Esophagus muscularis mucosa (tissue), 4 donors: ENCODE measurements around the gene MEMO1. TPM values are rescaled to one million over a fixed set of nuclear protein-coding genes. Genes with fewer than 3 reads are reported as not detected.

ENCODE experiments used
- DNase-seq: peaks from one replicate; pipeline ENCODE4 v3.0.0-alpha.2; 2017; ENCODE audit errors: extremely low spot score
- H3K27ac ChIP-seq, 4 donors: fragments of 200-600 bp; sonication (generic); replicated peaks in 1 of 4; 1 replicate in 3 of 4; 2 replicates in 1 of 4; pipeline ENCODE4 v1.5.1; 2016 to 2019; ENCODE audit warnings: mild to moderate bottlenecking in 1 of 4
- H3K27me3 ChIP-seq, 4 donors: fragments of 200-600 bp; sonication (generic); one replicate each; pipeline versions ENCODE4 v1.5.1 to v1.6.0; 2016 to 2019
- H3K36me3 ChIP-seq, 4 donors: fragments of 200-600 bp; sonication (generic); one replicate each; pipeline ENCODE4 v1.5.1; 2016 to 2019
- H3K4me1 ChIP-seq, 4 donors: fragments of 200-600 bp; sonication (generic); one replicate each; pipeline ENCODE4 v1.5.1; 2016 to 2019
- H3K4me3 ChIP-seq, 4 donors: fragments of 200-600 bp; sonication (generic); 1 replicate in 2 of 4; 2 replicates in 2 of 4; pipeline ENCODE4 v1.5.1; 2016 to 2019; ENCODE audit warnings: mild to moderate bottlenecking in 4 of 4, moderate library complexity in 1 of 4
- H3K9me3 ChIP-seq, 4 donors: fragments of 200-600 bp; sonication (generic); 1 replicate in 3 of 4; 2 replicates in 1 of 4; pipeline ENCODE4 v1.5.1; 2016 to 2019
- EP300 ChIP-seq: sonication (generic); formaldehyde crosslinking; IDR thresholded peaks from one replicate; pipeline ENCODE4 v1.6.1; 2017; ENCODE audit warnings: antibody characterized with exemption
- POLR2A ChIP-seq: fragments of 450-650 bp; IDR thresholded peaks from one replicate; pipeline ENCODE4 v1.6.1; 2017; ENCODE audit warnings: antibody characterized with exemption, moderate library complexity, mild to moderate bottlenecking, low read depth
- POLR2AphosphoS5 ChIP-seq, 2 donors: sonication (generic); formaldehyde crosslinking; IDR thresholded peaks; one replicate each; pipeline ENCODE4 v1.6.1; 2017; ENCODE audit warnings: antibody characterized with exemption in 2 of 2
- WGBS: methylation state at CpG from one replicate; pipeline ENCODE4 v1.1.5; 2018; 5-methylcytosine and 5-hydroxymethylcytosine counted together
- intact Hi-C: fragments of 100-400 bp; cut with DNase I; formaldehyde crosslinking; loops from one replicate; pipeline ENCODE4 v1.15.1; 2023
- total RNA-seq, 4 donors: library from RNA; depleted of rRNA; stranded (reverse); fragments of >200 nt; gene quantifications; one replicate each; pipeline versions ENCODE4 v1.1.0 to v1.2.1, GENCODE V29; 2016
- TF ChIP-seq, protein P1 (sequence below), 3 experiments: fragments of 200-600 bp in 2 of 3; fragments of 450-650 bp in 1 of 3; sonication (generic) in 2 of 3; IDR thresholded peaks; one replicate each; pipeline ENCODE4 v1.5.1; 2017 to 2019; ENCODE audit warnings: antibody characterized with exemption in 3 of 3, mild to moderate bottlenecking in 2 of 3, moderate library complexity in 1 of 3

MEMO1 gene
- total RNA-seq, 4 donors from 2014 or later = 25.0 to 40.7 (median 33.2) TPM

DNA sequence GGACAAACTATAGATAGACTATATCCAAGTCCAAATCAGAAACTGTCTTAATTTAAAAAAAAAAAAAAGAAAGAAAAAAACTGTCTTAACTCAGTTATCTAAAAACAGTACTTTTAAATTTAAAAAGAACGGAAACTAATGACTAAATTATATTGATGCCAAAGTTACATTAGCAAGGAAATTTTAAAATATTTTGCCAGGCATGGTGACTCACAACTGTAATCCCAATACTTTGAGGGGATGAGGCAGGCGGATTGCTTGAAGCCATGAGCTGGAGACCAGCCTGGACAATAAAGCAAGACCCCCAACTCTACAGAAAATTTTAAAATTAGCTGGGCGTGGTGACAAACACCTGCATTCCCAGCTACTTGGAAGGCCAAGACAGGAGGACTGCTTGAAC, 30.9 kb downstream of the MEMO1 start:
- no peaks in the 10 kb centered on the region for H3K36me3 ChIP-seq
- WGBS = 78% methylated on average over 3 of the region's 3 CpGs
- no peak for DNase-seq
- intact Hi-C loops = no loop called here
- H3K4me1 ChIP-seq = peaks cover 3 to 15% (median 13%) of the 10 kb centered on the region in 4 donors
- H3K27ac ChIP-seq = no peak overlapping the region
- H3K4me3 ChIP-seq = no peak overlapping the region
- TF ChIP-seq POLR2AphosphoS5 (IDR thresholded peaks at IDR 0.05) = no peak
- TF ChIP-seq EP300 = no peak
- TF ChIP-seq, protein P1, sequence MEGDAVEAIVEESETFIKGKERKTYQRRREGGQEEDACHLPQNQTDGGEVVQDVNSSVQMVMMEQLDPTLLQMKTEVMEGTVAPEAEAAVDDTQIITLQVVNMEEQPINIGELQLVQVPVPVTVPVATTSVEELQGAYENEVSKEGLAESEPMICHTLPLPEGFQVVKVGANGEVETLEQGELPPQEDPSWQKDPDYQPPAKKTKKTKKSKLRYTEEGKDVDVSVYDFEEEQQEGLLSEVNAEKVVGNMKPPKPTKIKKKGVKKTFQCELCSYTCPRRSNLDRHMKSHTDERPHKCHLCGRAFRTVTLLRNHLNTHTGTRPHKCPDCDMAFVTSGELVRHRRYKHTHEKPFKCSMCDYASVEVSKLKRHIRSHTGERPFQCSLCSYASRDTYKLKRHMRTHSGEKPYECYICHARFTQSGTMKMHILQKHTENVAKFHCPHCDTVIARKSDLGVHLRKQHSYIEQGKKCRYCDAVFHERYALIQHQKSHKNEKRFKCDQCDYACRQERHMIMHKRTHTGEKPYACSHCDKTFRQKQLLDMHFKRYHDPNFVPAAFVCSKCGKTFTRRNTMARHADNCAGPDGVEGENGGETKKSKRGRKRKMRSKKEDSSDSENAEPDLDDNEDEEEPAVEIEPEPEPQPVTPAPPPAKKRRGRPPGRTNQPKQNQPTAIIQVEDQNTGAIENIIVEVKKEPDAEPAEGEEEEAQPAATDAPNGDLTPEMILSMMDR (IDR thresholded peaks at IDR 0.05) = no peak
- no peak for TF ChIP-seq POLR2A
- H3K27me3 ChIP-seq = no peaks in the 10 kb centered on the region
- H3K9me3 ChIP-seq = no peaks in the 10 kb centered on the region

DNA sequence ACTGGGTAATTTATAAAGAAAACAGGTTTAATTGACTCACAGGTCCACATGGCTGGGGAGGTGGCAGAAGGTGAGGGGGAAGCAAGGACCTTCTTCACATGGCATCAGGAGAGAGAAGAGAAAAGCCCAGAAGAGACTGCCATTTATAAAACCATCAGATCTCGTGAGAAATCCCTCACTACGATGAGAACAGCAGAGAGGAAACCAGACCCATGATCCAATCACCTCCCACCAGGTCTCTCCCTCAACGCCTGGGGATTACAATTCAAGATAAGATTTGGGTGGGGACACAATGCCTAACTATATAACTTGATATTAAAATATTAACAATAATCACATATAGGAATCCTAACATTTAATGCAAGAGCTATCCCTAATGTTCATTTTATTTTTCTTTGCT, 31.8 kb downstream of the MEMO1 start:
- Histone ChIP-seq H3K4me3 (no peak overlapping the region), H3K27me3 (no peaks in the 10 kb centered on the region), H3K36me3 (no peaks in the 10 kb centered on the region), H3K9me3 (no peaks in the 10 kb centered on the region), H3K4me1 (peaks cover 3 to 15% (median 13%) of the 10 kb centered on the region in 4 donors), H3K27ac (no peak overlapping the region)
- WGBS = 88% methylated on average over 3 of the region's 3 CpGs
- TF ChIP-seq EP300 (no peak), POLR2A (no peak), POLR2AphosphoS5 (IDR thresholded peaks at IDR 0.05) (no peak)
- TF ChIP-seq, protein P1 (IDR thresholded peaks at IDR 0.05) = no peak
- no peak for DNase-seq
- intact Hi-C loops = no loop called here

DNA sequence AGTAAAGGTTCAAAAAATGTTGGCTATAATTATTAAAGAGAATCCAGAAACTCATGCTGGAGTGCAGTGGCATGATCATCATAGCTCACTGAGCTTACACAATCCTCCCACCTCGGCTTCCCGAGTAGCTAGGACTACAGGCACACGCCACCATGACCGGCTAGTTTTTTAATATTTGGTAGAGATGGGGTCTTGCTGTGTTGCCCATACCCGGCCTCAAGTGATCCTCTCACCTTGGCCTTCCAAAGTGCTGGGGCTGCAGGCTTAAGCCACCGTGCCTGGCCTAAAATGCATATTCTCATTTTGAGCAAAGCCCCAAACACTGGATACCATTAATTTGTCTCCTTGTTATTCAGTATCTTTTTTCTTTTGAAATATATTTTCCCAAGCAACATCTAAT, 32.4 kb downstream of the MEMO1 start:
- TF ChIP-seq EP300 (no peak), POLR2AphosphoS5 (IDR thresholded peaks at IDR 0.05) (no peak), POLR2A (no peak)
- TF ChIP-seq, protein P1 (IDR thresholded peaks at IDR 0.05) = no peak
- Histone ChIP-seq H3K4me3 (no peak overlapping the region), H3K27ac (no peak overlapping the region), H3K9me3 (no peaks in the 10 kb centered on the region), H3K36me3 (no peaks in the 10 kb centered on the region), H3K4me1 (peaks cover 3 to 15% (median 13%) of the 10 kb centered on the region in 4 donors), H3K27me3 (no peaks in the 10 kb centered on the region)
- DNase-seq = no peak
- 100% methylated on average over 6 of the region's 6 CpGs for WGBS
- intact Hi-C loops = no loop called here

DNA sequence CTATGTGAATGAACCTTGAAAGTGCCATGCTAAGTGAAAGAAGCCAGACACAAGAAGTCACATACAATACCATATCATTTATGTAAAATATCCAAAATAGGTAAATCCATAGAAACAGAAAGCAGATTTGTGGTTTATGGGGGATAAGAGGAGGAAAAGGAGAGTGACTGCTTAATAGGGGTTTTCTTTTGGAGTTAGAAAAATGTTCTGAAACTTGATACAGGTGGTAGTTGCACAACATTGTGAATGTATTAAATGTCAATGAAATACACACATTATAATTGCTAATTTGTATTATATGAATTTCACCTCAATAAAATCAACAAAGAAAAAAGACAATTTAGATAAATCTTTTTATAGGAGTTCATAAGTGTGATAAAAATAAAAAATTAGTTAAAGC, 37.1 kb downstream of the MEMO1 start:
- no peaks in the 10 kb centered on the region for H3K27me3 ChIP-seq
- no peaks in the 10 kb centered on the region for H3K9me3 ChIP-seq
- TF ChIP-seq EP300 = no peak
- no peak for TF ChIP-seq POLR2AphosphoS5 (IDR thresholded peaks at IDR 0.05)
- TF ChIP-seq, protein P1 (IDR thresholded peaks at IDR 0.05) = no peak
- no peak for TF ChIP-seq POLR2A
- H3K4me1 ChIP-seq = no peaks in the 10 kb centered on the region
- H3K4me3 ChIP-seq = no peak overlapping the region
- intact Hi-C loops = no loop called here
- no peak overlapping the region for H3K27ac ChIP-seq
- no peaks in the 10 kb centered on the region for H3K36me3 ChIP-seq
- DNase-seq = no peak

DNA sequence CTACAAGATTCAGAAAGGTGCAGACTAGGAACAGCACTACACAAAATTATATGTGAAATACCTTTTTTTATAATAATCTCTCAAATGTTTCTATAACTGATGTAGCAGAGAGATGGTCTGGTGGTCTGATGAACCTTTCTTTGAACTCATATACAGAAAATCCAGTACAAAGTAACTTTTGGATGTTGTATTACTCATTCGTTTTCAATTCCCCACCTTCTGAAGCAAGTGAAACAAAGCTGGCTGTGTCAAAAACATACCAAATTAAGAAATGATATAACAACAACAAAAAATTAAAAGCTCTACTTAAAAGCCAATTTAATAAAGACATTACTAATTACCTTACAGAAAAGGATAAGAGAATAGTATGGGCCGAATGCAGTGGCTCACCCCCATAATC, 38.7 kb downstream of the MEMO1 start:
- intact Hi-C loops = no loop called here
- WGBS = 88% methylated on average over 2 of the region's 2 CpGs
- Histone ChIP-seq H3K36me3 (no peaks in the 10 kb centered on the region), H3K4me1 (no peaks in the 10 kb centered on the region), H3K27me3 (no peaks in the 10 kb centered on the region), H3K4me3 (no peak overlapping the region), H3K27ac (no peak overlapping the region), H3K9me3 (no peaks in the 10 kb centered on the region)
- TF ChIP-seq EP300 (no peak), POLR2A (no peak), POLR2AphosphoS5 (IDR thresholded peaks at IDR 0.05) (no peak)
- TF ChIP-seq, protein P1 (IDR thresholded peaks at IDR 0.05) = no peak
- DNase-seq = no peak
